NOMO-1 treated with DMSO at 0.1 percent for 48 hours (cell line): ENCODE measurements around the gene TAPT1.

ENCODE experiments used
- DNase-seq: peaks from one replicate; lab custom pipeline; 2025; ENCODE audit not compliant: unreplicated experiment; lab: John Stamatoyannopoulos, UW

TAPT1 gene

GRCh38 chr4:16225863-16226815 is at the start of gene TAPT1:
Gene TAPT1, minus strand, starts transcription at chr4:16226471. Its CDS starts 14 bp downstream, at chr4:16226457.
- DNase-seq = peak; percentile 52

- peak; percentile 6 for DNase-seq
Measured at GRCh38 chr4:16271411-16271810, 45.1 kb upstream of the TAPT1 start.

- DNase-seq = peak; percentile 69
Measured at GRCh38 chr4:16270454-16271328, 44.4 kb upstream of the TAPT1 start.

GRCh38 chr4:16269742-16270453 is 43.6 kb upstream of the TAPT1 start:
- DNase-seq = peak; percentile 81

GRCh38 chr4:16269240-16269639 is 43.0 kb upstream of the TAPT1 start:
- no peak for DNase-seq

- no peak for DNase-seq
Measured at GRCh38 chr4:16268290-16268689, 42.0 kb upstream of the TAPT1 start.

- DNase-seq = no peak
Measured at GRCh38 chr4:16267639-16268038, 41.4 kb upstream of the TAPT1 start.

GRCh38 chr4:16265820-16266219 is 39.5 kb upstream of the TAPT1 start:
- no peak for DNase-seq

- peak; percentile 65 for DNase-seq
Measured at GRCh38 chr4:16264798-16265197, 38.5 kb upstream of the TAPT1 start.

- DNase-seq = no peak
Measured at GRCh38 chr4:16263056-16263455, 36.8 kb upstream of the TAPT1 start.

- no peak for DNase-seq
Measured at GRCh38 chr4:16262188-16262587, 35.9 kb upstream of the TAPT1 start.

GRCh38 chr4:16261313-16261878 is 35.1 kb upstream of the TAPT1 start:
- DNase-seq = no peak

GRCh38 chr4:16259889-16260246 is 33.6 kb upstream of the TAPT1 start:
- DNase-seq = no peak

GRCh38 chr4:16259241-16259888 is 33.1 kb upstream of the TAPT1 start:
- DNase-seq = no peak

GRCh38 chr4:16257611-16258010 is 31.3 kb upstream of the TAPT1 start:
- DNase-seq = no peak

GRCh38 chr4:16256343-16256742 is 30.1 kb upstream of the TAPT1 start:
- no peak for DNase-seq

- no peak for DNase-seq
Measured at GRCh38 chr4:16255730-16256129, 29.5 kb upstream of the TAPT1 start.

GRCh38 chr4:16253127-16253960 is 27.1 kb upstream of the TAPT1 start:
- DNase-seq = no peak

GRCh38 chr4:16250661-16251365 is 24.5 kb upstream of the TAPT1 start:
- DNase-seq = no peak
